Astrocyte of the cerebellum (primary cell): Measurements from ENCODE around the gene CDX1.

Experiments
- DNase-seq: peaks from one replicate; pipeline ENCODE4 v3.0.0-alpha.2; 2011; ENCODE audit warnings: low read depth
- H3K4me3 ChIP-seq: 2 replicates; pipeline ENCODE4 v1.5.1; 2011; ENCODE audit warnings: mild to moderate bottlenecking, low read depth, low read length, moderate library complexity
- in situ Hi-C: cut with HindIII; loops from 2 replicates; pipeline ENCODE4 v1.10.0; 2017; ENCODE audit warnings: low sequenced_read_pairs
- TF ChIP-seq, protein P1 (sequence below): IDR thresholded peaks from 2 replicates; pipeline ENCODE4 v1.5.1; 2012; ENCODE audit warnings: low read length, low read depth, moderate library complexity, mild to moderate bottlenecking; ENCODE audit errors: missing control alignments

Gene CDX1

DNA sequence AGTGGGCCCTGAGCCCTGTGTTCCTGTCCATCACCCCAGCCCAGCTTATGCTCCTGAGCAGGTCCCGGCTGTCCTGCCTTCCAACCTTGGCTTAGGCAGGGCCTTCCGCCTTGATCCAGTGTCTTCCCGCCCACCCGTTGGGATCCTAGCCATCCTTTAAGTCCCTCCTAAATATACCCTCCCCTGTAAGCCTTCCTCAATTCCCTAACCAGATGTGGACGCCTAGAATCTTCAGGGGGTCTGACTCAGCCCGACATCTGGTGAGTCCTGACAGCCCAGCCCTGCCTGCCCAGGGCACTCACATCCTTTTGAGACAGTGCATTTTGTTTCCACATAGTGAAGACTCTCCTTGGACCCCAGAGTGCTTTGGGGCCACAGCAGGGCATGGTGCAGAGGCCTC lies 47.0 kb downstream of the CDX1 start:
- in situ Hi-C loops: no loop called here
- DNase-seq: no peak
- TF ChIP-seq, protein P1, sequence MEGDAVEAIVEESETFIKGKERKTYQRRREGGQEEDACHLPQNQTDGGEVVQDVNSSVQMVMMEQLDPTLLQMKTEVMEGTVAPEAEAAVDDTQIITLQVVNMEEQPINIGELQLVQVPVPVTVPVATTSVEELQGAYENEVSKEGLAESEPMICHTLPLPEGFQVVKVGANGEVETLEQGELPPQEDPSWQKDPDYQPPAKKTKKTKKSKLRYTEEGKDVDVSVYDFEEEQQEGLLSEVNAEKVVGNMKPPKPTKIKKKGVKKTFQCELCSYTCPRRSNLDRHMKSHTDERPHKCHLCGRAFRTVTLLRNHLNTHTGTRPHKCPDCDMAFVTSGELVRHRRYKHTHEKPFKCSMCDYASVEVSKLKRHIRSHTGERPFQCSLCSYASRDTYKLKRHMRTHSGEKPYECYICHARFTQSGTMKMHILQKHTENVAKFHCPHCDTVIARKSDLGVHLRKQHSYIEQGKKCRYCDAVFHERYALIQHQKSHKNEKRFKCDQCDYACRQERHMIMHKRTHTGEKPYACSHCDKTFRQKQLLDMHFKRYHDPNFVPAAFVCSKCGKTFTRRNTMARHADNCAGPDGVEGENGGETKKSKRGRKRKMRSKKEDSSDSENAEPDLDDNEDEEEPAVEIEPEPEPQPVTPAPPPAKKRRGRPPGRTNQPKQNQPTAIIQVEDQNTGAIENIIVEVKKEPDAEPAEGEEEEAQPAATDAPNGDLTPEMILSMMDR: no peak
- H3K4me3 ChIP-seq: no peak overlapping the region

DNA sequence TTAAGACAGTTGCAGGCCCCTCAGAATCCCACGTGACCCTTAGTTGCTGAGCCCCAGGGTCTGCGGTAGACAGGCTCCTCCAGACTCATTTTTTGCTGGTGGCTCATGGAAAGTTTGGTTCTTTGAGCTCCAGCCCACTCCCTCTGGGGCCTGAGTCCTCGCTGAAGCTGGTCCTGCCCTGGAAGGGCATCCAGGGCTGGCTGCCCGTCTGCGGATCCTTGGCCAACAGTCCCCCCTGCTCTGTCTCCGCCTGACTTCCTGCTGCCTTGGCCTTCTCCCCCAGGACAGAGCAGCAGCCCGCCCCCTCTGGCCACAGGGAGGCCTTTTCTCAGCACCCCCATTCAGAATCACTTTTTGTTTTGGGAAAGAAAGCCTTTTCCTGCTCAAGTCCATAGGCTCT lies 47.7 kb downstream of the CDX1 start:
- DNase-seq: no peak
- in situ Hi-C loops: no loop called here
- no peak overlapping the region for H3K4me3 ChIP-seq
- TF ChIP-seq, protein P1: peak; percentile 31

DNA sequence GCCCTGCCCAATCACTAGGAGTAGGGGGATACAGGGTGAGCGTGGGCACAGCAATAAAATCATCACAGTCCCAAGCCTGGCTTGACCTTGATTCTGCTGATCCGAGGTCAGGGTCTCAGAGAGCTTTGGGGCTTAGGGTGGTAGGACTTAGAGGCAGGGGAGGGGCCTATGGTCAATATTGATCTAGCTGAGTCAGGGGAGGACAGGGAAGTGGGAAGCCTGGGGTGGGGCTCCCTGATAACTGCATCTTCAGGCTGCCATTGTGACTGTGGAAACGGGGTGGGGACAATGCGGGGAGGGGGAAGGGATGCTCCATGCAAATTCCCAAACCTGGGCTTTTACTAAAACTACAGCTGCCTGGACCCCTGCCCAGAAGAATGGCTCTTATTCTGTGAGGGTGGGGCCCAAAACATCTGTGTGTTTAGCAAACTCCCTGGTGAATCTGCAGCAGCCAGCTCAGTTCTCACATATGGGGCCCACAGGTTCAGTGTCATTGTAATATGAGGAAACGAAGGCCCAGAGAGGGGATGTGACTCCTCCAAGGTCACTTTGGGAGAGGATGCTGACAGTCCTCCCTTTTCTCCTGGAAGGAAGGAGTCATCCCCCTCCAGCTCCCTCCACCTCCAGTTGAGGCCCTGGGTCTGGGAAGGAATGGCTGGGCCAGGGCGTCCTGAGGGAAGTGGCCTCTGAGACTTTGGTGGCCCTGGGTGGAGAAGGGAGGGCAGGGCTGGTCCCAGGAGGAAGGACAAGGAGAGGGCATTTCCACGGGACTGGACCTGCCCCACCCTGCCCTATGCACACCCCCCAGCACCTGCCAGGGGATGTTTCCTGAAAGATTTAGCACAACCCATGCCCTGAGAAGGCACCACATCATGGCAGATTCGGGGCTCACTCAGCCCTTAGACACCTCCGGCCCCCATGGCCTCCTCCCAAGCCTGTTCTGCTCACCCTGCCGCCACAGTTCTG lies 49.7 kb downstream of the CDX1 start:
- in situ Hi-C loops: no loop called here
- TF ChIP-seq, protein P1: no peak
- DNase-seq: no peak
- no peak overlapping the region for H3K4me3 ChIP-seq

- no peak for DNase-seq
- TF ChIP-seq, protein P1: no peak
- H3K4me3 ChIP-seq: no peak overlapping the region
- in situ Hi-C loops: no loop called here
These were observed 50.5 kb downstream of the CDX1 start for GRCh38 chr5:150217038-150217437.

GRCh38 chr5:150217873-150218692 lies 51.5 kb downstream of the CDX1 start:
- no peak overlapping the region for H3K4me3 ChIP-seq
- TF ChIP-seq, protein P1: peak; percentile 79
- DNase-seq: peak; percentile 68
- in situ Hi-C loops: no loop called here

DNA sequence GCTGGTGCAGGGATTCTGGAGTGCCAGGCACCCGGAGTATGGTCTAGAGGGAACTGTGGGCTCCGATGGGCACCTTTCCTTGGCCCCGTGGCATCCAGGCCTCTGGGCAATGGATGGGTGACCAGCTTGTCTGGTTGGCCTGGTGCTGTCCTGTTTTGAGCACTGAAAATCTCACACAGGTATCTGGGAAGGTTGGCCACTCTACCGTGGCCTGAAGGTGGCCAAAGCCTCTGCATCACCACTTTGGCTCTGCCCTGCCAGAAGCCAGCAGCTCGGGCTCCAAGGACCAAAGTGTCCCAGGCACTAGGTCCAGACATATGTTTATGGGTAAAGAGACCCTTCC lies 52.1 kb downstream of the CDX1 start:
- TF ChIP-seq, protein P1: no peak

More for the DNA sequence above, 52.1 kb downstream of the CDX1 start:
- DNase-seq: no peak
- in situ Hi-C loops: no loop called here
- no peak overlapping the region for H3K4me3 ChIP-seq
